H9 (cell line): ENCODE data around the gene MAST4. TPM values are rescaled to one million over a fixed set of nuclear protein-coding genes. Genes with fewer than 3 reads are reported as not detected.
A peak's percentile ranks its signal among the peaks of the same experiment; 100 is the strongest.

ENCODE experiments used
- DNase-seq: peaks from one replicate; pipeline ENCODE4 v3.0.0-alpha.2; 2017
- H2AFZ ChIP-seq: one replicate; pipeline ENCODE4 v1.6.1; 2013; ENCODE audit warnings: mild to moderate bottlenecking, low read length, control low read depth, moderate library complexity
- H2AK5ac ChIP-seq: 2 replicates; pipeline ENCODE4 v1.6.1; 2013; ENCODE audit warnings: low read length, control low read depth, mixed read lengths; ENCODE audit not compliant: insufficient read length
- H2BK120ac ChIP-seq: one replicate; pipeline ENCODE4 v1.6.1; 2013; ENCODE audit warnings: low read depth, mild to moderate bottlenecking, low read length, control low read depth, inconsistent platforms; ENCODE audit not compliant: poor library complexity, severe bottlenecking
- H2BK12ac ChIP-seq: 2 replicates; pipeline ENCODE4 v1.6.1; 2013; ENCODE audit warnings: low read length, control low read depth, mixed read lengths, low read depth; ENCODE audit not compliant: insufficient read length
- H2BK15ac ChIP-seq: 2 replicates; pipeline ENCODE4 v1.6.1; 2013; ENCODE audit warnings: low read depth, low read length, control low read depth
- H2BK20ac ChIP-seq: one replicate; pipeline ENCODE4 v1.6.1; 2013; ENCODE audit warnings: low read depth, mild to moderate bottlenecking, low read length, control low read depth, inconsistent platforms; ENCODE audit not compliant: poor library complexity, severe bottlenecking
- H2BK5ac ChIP-seq: 2 replicates; pipeline ENCODE4 v1.6.1; 2013; ENCODE audit warnings: low read length, control low read depth, mixed read lengths; ENCODE audit not compliant: insufficient read length
- H3K14ac ChIP-seq: 2 replicates; pipeline ENCODE4 v1.6.1; 2013; ENCODE audit warnings: low read length, control low read depth; ENCODE audit not compliant: insufficient read depth
- H3K18ac ChIP-seq: 2 replicates; pipeline ENCODE4 v1.6.1; 2013; ENCODE audit warnings: low read depth, mild to moderate bottlenecking, mixed read lengths, low read length, control low read depth; ENCODE audit not compliant: insufficient read length
- H3K23ac ChIP-seq: 2 replicates; pipeline ENCODE4 v1.6.1; 2013; ENCODE audit warnings: low read length, control low read depth, mixed read lengths, low read depth; ENCODE audit not compliant: insufficient read length
- H3K23me2 ChIP-seq: 2 replicates; pipeline ENCODE4 v1.6.1; 2013; ENCODE audit warnings: low read depth, mild to moderate bottlenecking, mixed read lengths, low read length, control low read depth; ENCODE audit not compliant: insufficient read length, poor library complexity, severe bottlenecking
- H3K27ac ChIP-seq: 2 replicates; pipeline ENCODE4 v1.5.1; 2013; ENCODE audit warnings: low read length, control low read depth, mixed read lengths, low read depth; ENCODE audit not compliant: insufficient read length
- H3K27me3 ChIP-seq: 2 replicates; pipeline ENCODE4 v1.6.1; 2013; ENCODE audit warnings: low read length, control low read depth, inconsistent platforms; ENCODE audit not compliant: insufficient read depth
- H3K4ac ChIP-seq: 2 replicates; pipeline ENCODE4 v1.6.1; 2013; ENCODE audit warnings: low read depth, mild to moderate bottlenecking, control low read depth, inconsistent platforms, low read length, moderate library complexity
- H3K4me1 ChIP-seq: 2 replicates; pipeline ENCODE4 v1.6.1; 2013; ENCODE audit warnings: low read length, control low read depth, inconsistent platforms; ENCODE audit not compliant: insufficient read depth
- H3K4me2 ChIP-seq: 2 replicates; pipeline ENCODE4 v1.6.1; 2013; ENCODE audit warnings: low read length, control low read depth, mixed read lengths; ENCODE audit not compliant: insufficient read length, insufficient read depth
- H3K56ac ChIP-seq: 2 replicates; pipeline ENCODE4 v1.6.1; 2013; ENCODE audit warnings: low read depth, mild to moderate bottlenecking, mixed read lengths, low read length, control low read depth; ENCODE audit not compliant: insufficient read length
- H3K79me1 ChIP-seq: 2 replicates; pipeline ENCODE4 v1.6.1; 2013; ENCODE audit warnings: low read depth, mild to moderate bottlenecking, moderate library complexity, low read length, control low read depth, inconsistent platforms; ENCODE audit not compliant: insufficient read depth, poor library complexity, severe bottlenecking
- H3K79me2 ChIP-seq: 2 replicates; pipeline ENCODE4 v1.6.1; 2013; ENCODE audit warnings: low read length, control low read depth, inconsistent platforms; ENCODE audit not compliant: insufficient read depth
- H3K9ac ChIP-seq: 2 replicates; pipeline ENCODE4 v1.6.1; 2013; ENCODE audit warnings: low read length, control low read depth, mixed read lengths; ENCODE audit not compliant: insufficient read length; ENCODE audit errors: extremely low read depth
- H3K9me3 ChIP-seq: one replicate; pipeline ENCODE4 v1.6.1; 2013; ENCODE audit warnings: low read depth, low read length, inconsistent platforms; ENCODE audit not compliant: control insufficient read depth
- H3T11ph ChIP-seq: one replicate; pipeline ENCODE4 v1.6.1; 2013; ENCODE audit warnings: mild to moderate bottlenecking, low read length, control low read depth, inconsistent platforms
- H4K20me1 ChIP-seq: one replicate; pipeline ENCODE4 v1.6.1; 2013; ENCODE audit not compliant: control insufficient read depth, insufficient read length, insufficient read depth
- H4K5ac ChIP-seq: 2 replicates; pipeline ENCODE4 v1.6.1; 2013; ENCODE audit warnings: low read depth, mild to moderate bottlenecking, mixed read lengths, low read length, control low read depth; ENCODE audit not compliant: insufficient read length
- H4K8ac ChIP-seq: replicated peaks from 2 replicates; pipeline ENCODE4 v1.6.1; 2013; ENCODE audit warnings: low read length, control low read depth, mixed read lengths, low read depth; ENCODE audit not compliant: insufficient read length
- H4K91ac ChIP-seq: 2 replicates; pipeline ENCODE4 v1.6.1; 2013; ENCODE audit warnings: low read depth, mild to moderate bottlenecking, moderate library complexity, mixed read lengths, low read length, control low read depth; ENCODE audit not compliant: insufficient read length
- H3K27ac Mint-ChIP-seq, 3 experiments: 2 replicates in 2 of 3; 3 replicates in 1 of 3; pipeline ENCODE4 v1.8.0; 2020 to 2021; ENCODE audit warnings: mixed read lengths in 3 of 3, mild to moderate bottlenecking in 1 of 3, moderate library complexity in 1 of 3
- H3K27me3 Mint-ChIP-seq: 2 replicates; pipeline ENCODE4 v1.8.0; 2021; ENCODE audit warnings: low read depth, mild to moderate bottlenecking, moderate library complexity, mixed read lengths
- H3K36me3 Mint-ChIP-seq, 3 experiments: 2 replicates in 2 of 3; 3 replicates in 1 of 3; pipeline ENCODE4 v1.8.0; 2020 to 2021; ENCODE audit warnings: low read depth in 3 of 3, mixed read lengths in 3 of 3; ENCODE audit not compliant: insufficient read depth in 1 of 3
- H3K4me1 Mint-ChIP-seq, 2 experiments: 2 replicates each; pipeline ENCODE4 v1.8.0; 2020; ENCODE audit warnings: mixed read lengths in 2 of 2
- H3K4me3 Mint-ChIP-seq, 2 experiments: 2 replicates in 1 of 2; 3 replicates in 1 of 2; pipeline ENCODE4 v1.8.0; 2020 to 2021; ENCODE audit warnings: mild to moderate bottlenecking in 2 of 2, mixed read lengths in 2 of 2, moderate library complexity in 1 of 2
- H3K9me3 Mint-ChIP-seq, 2 experiments: 2 replicates in 1 of 2; 3 replicates in 1 of 2; pipeline ENCODE4 v1.8.0; 2020; ENCODE audit warnings: mild to moderate bottlenecking in 2 of 2, mixed read lengths in 2 of 2, moderate library complexity in 1 of 2
- WGBS: extraction: QIAGEN DNeasy Blood & Tissue Kit; methylation state at CpG from one replicate; pipeline ENCODE4 v1.1.7; 2013; ENCODE audit warnings: missing lambda C conversion rate, low lambda C conversion rate, mixed read lengths; ENCODE audit not compliant: insufficient read length; ENCODE audit errors: extremely low coverage; 5-methylcytosine and 5-hydroxymethylcytosine counted together
- total RNA-seq: library from RNA; stranded (reverse); gene quantifications from 2 replicates; pipeline ENCODE4 v1.2.1, GENCODE V29; 2021
- TF ChIP-seq, protein P1 (sequence below): fragments of 200-600 bp; sonication (generic); conservative IDR thresholded peaks from 3 replicates; pipeline ENCODE4 v1.8.0; 2021; ENCODE audit warnings: antibody characterized with exemption, mild to moderate bottlenecking

MAST4 gene
- total RNA-seq, 1 experiment from 2014 or later = 3.7 TPM

DNA sequence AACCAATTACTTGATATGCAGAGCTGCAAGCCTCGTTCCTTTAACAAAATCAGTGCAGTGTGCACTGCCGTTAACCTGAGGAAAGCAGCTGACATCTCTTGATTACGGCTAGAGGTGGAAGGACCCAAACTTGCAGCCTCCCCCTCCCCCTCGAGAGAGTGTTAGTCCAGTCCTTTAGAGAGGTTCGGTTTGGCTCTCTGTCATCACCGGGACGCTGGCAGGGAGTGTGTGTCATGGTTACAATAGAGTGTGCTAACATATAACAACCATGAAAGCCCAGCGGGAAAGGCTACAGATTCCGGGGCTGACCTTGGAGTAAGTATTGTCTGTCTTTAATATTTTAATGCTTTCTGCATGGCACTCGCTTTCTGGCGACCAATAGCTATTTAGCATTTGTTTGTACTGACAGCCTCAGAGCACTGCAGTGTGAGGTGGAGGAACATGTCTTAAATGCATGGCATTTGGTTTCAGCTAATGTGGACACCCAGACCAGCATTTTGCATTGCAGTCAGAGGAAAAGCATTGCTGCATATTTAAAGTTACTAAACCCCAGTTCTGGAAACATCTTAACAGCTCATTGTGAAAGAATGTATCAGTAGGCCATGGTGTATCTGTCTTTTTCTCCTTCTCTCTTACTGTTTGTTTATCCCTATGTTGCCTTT lies 362.9 kb downstream of the MAST4 start:
- Histone ChIP-seq H2BK5ac (no peak overlapping the region), H4K20me1 (no peaks in the 10 kb centered on the region), H2BK20ac (no peak overlapping the region), H3T11ph (no peak overlapping the region), H4K91ac (no peak overlapping the region), H3K23me2 (no peaks in the 10 kb centered on the region), H3K56ac (no peak overlapping the region), H2BK120ac (no peak overlapping the region), H3K4me1 (peaks cover 8% of the 10 kb centered on the region; the same call in 1 of the 2 replicates), H2AK5ac (no peak overlapping the region), H3K27ac (no peak overlapping the region), H4K8ac (no peak overlapping the region), H3K27me3 (no peaks in the 10 kb centered on the region), H2AFZ (no peak overlapping the region), H3K9me3 (no peaks in the 10 kb centered on the region), H3K18ac (no peak overlapping the region), H3K14ac (no peak overlapping the region), H3K4me2 (peak overlapping the region; percentile 67), H3K4ac (no peak overlapping the region), H3K79me2 (no peaks in the 10 kb centered on the region), H3K23ac (no peak overlapping the region), H3K9ac (no peak overlapping the region), H4K5ac (no peak overlapping the region), H3K79me1 (no peaks in the 10 kb centered on the region), H2BK12ac (no peak overlapping the region), H2BK15ac (no peak overlapping the region)
- TF ChIP-seq, protein P1, sequence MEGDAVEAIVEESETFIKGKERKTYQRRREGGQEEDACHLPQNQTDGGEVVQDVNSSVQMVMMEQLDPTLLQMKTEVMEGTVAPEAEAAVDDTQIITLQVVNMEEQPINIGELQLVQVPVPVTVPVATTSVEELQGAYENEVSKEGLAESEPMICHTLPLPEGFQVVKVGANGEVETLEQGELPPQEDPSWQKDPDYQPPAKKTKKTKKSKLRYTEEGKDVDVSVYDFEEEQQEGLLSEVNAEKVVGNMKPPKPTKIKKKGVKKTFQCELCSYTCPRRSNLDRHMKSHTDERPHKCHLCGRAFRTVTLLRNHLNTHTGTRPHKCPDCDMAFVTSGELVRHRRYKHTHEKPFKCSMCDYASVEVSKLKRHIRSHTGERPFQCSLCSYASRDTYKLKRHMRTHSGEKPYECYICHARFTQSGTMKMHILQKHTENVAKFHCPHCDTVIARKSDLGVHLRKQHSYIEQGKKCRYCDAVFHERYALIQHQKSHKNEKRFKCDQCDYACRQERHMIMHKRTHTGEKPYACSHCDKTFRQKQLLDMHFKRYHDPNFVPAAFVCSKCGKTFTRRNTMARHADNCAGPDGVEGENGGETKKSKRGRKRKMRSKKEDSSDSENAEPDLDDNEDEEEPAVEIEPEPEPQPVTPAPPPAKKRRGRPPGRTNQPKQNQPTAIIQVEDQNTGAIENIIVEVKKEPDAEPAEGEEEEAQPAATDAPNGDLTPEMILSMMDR = no peak
- peak; percentile 36 for DNase-seq
- Mint-ChIP-seq H3K9me3 (no peaks in the 10 kb centered on the region), H3K4me3 (peak overlapping the region; percentile 26 to 65), H3K4me1 (peaks cover 40% of the 10 kb centered on the region in 2 experiments), H3K36me3 (no peaks in the 10 kb centered on the region), H3K27me3 (no peaks in the 10 kb centered on the region; the same call in 1 of the 2 replicates), H3K27ac (peak overlapping the region in 1 of 3 experiments; percentile 61; a peak in 1 of 7 replicates)
- no CpG with 5 or more reads among the region's 11 CpGs for WGBS
